HepG2 (cell line): ENCODE data around the gene TNN. TPM values are rescaled to one million over a fixed set of nuclear protein-coding genes. Genes with fewer than 3 reads are reported as not detected.
A peak's percentile ranks its signal among the peaks of the same experiment; 100 is the strongest.

ENCODE experiments used
- ATF7 ChIP-seq, 2 experiments: fragments of 450-650 bp in 1 of 2; sonication (generic) in 1 of 2; formaldehyde crosslinking in 1 of 2; IDR thresholded peaks; 2 replicates each; pipeline versions ENCODE4 v1.4.0 to v1.6.1; 2016 to 2020; ENCODE audit warnings: antibody characterized with exemption in 1 of 2, mild to moderate bottlenecking in 1 of 2, missing genetic modification reagents in 1 of 2
- ELK4 ChIP-seq: sonication (generic); formaldehyde crosslinking; IDR thresholded peaks from 2 replicates; pipeline ENCODE4 v1.9.0; 2021; ENCODE audit warnings: missing genetic modification reagents, borderline replicate concordance
- FOXO1 ChIP-seq: sonication (generic); formaldehyde crosslinking; IDR thresholded peaks from 2 replicates; pipeline ENCODE4 v1.4.0; 2020; ENCODE audit warnings: missing genetic modification reagents
- GATAD1 ChIP-seq: IDR thresholded peaks from 2 replicates; pipeline ENCODE4 v1.6.1; 2016; ENCODE audit warnings: missing genetic modification reagents, missing compliant biosample characterization
- HOMEZ ChIP-seq: IDR thresholded peaks from 2 replicates; pipeline ENCODE4 v1.6.1; 2016; ENCODE audit warnings: low read depth
- TEAD3 ChIP-seq: optimal IDR thresholded peaks from 2 replicates; pipeline ENCODE3; 2016; ENCODE audit warnings: borderline replicate concordance
- XRCC5 ChIP-seq: fragments of 200-400 bp; formaldehyde crosslinking; optimal IDR thresholded peaks from 2 replicates; pipeline ENCODE3; 2017; ENCODE audit warnings: mild to moderate bottlenecking, low read length
- YEATS2 ChIP-seq: sonication (generic); formaldehyde crosslinking; IDR thresholded peaks from 2 replicates; pipeline ENCODE4 v1.4.0; 2020; ENCODE audit warnings: missing genetic modification reagents, borderline replicate concordance
- ZBTB21 ChIP-seq: sonication (generic); formaldehyde crosslinking; IDR thresholded peaks from 2 replicates; pipeline ENCODE4 v1.4.0; 2020; ENCODE audit warnings: missing genetic modification reagents
- ZBTB34 ChIP-seq: sonication (generic); formaldehyde crosslinking; IDR thresholded peaks from 2 replicates; pipeline ENCODE4 v1.8.0; 2022; ENCODE audit warnings: mild to moderate bottlenecking, missing genetic modification reagents
- ZFX ChIP-seq: sonication (generic); formaldehyde crosslinking; IDR thresholded peaks from 2 replicates; pipeline ENCODE4 v1.4.0; 2020; ENCODE audit warnings: mild to moderate bottlenecking, low read depth, missing genetic modification reagents, moderate library complexity
- ZMYM4 ChIP-seq: sonication (generic); formaldehyde crosslinking; IDR thresholded peaks from 2 replicates; pipeline ENCODE4 v1.8.1; 2023; ENCODE audit warnings: mild to moderate bottlenecking, missing genetic modification reagents
- ZNF142 ChIP-seq: sonication (generic); formaldehyde crosslinking; IDR thresholded peaks from 2 replicates; pipeline ENCODE4 v1.4.0; 2020; ENCODE audit warnings: missing genetic modification reagents
- ZNF788 ChIP-seq: sonication (generic); formaldehyde crosslinking; IDR thresholded peaks from 2 replicates; pipeline ENCODE4 v1.5.0; 2020; ENCODE audit warnings: mild to moderate bottlenecking, missing genetic modification reagents, borderline replicate concordance
- ZSCAN5A ChIP-seq: sonication (generic); formaldehyde crosslinking; IDR thresholded peaks from 2 replicates; pipeline ENCODE4 v1.8.0; 2022; ENCODE audit warnings: mild to moderate bottlenecking, missing genetic modification reagents, borderline replicate concordance
- polyA plus RNA-seq, 8 experiments: library from polyadenylated mRNA; depleted of rRNA in 3 of 8; stranded (reverse) in 7 of 8; unstranded in 1 of 8; fragments of >200 nt; fragmentation: Illumina TruSeq in 4 of 8; extraction: Trizol in 4 of 8; gene quantifications; 2 replicates each; pipeline versions ENCODE4 v1.2.1 to v1.2.3, GENCODE V29; 2011 to 2016; ENCODE audit warnings: low read depth in 4 of 8, missing spikeins in 1 of 8, mixed read lengths in 1 of 8; ENCODE audit not compliant: insufficient read depth in 1 of 8
- total RNA-seq, 5 experiments: library from RNA; depleted of rRNA; stranded (reverse); fragments of >200 nt; fragmentation: Illumina TruSeq; extraction: Trizol; gene quantifications; 2 replicates each; pipeline ENCODE4 v1.2.3, GENCODE V29; 2016; ENCODE audit warnings: low read depth in 1 of 5

TNN gene
- total and polyA plus RNA-seq, 2 of the 13 experiments (the other 11 are each of a cell fraction or from before 2014, with no cell fraction given): not detected

- TF ChIP-seq GATAD1 (CRISPR knock-in tag) (peak; percentile 95), ELK4 (CRISPR knock-in tag) (no peak), ZSCAN5A (CRISPR knock-in tag) (peak; percentile 79; the same call in 1 of the 2 replicates), TEAD3 (CRISPR knock-in tag) (peak; percentile 89), ZMYM4 (CRISPR knock-in tag) (peak; percentile 99), YEATS2 (CRISPR knock-in tag) (peak; percentile 87; the same call in 1 of the 2 replicates), XRCC5 (peak; percentile 92), ZBTB21 (CRISPR knock-in tag) (0 out of 2 replicates have a peak, but pooled peaks have one; percentile 21), ZFX (peak; percentile 91), ZNF142 (0 out of 2 replicates have a peak, but pooled peaks have one; percentile 5), HOMEZ (CRISPR knock-in tag) (peak; percentile 79; the same call in 1 of the 2 replicates), FOXO1 (CRISPR knock-in tag) (peak; percentile 67), ZNF788 (CRISPR knock-in tag) (peak; percentile 70; the same call in 1 of the 2 replicates), ATF7 (IDR thresholded peaks at IDR 0.05) (no peak), ATF7 (CRISPR knock-in tag; IDR thresholded peaks at IDR 0.05) (no peak), ZBTB34 (CRISPR knock-in tag) (0 out of 2 replicates have a peak, but pooled peaks have one; percentile 24)
These were observed 44.4 kb upstream of the TNN start, which contains the start of gene MRPS14 (continued) for GRCh38 chr1:175023043-175023921.
